GM19099 (cell line): ENCODE data around the gene ABTB1.

Experiments
- POLR2A ChIP-seq: IDR thresholded peaks from 3 replicates; pipeline ENCODE4 v1.6.1; 2011; ENCODE audit warnings: low read depth; ENCODE audit not compliant: insufficient read length; ENCODE audit errors: extremely low read depth

ABTB1 gene

GRCh38 chr3:127699416-127700300 is 26.9 kb downstream of the ABTB1 start:
- no peak for TF ChIP-seq POLR2A

- TF ChIP-seq POLR2A: no peak
Observed at GRCh38 chr3:127700406-127700805, 27.7 kb downstream of the ABTB1 start.

- TF ChIP-seq POLR2A: no peak
Observed at GRCh38 chr3:127701280-127701911, 28.6 kb downstream of the ABTB1 start.

- TF ChIP-seq POLR2A: no peak
Observed at GRCh38 chr3:127702151-127702578, 29.4 kb downstream of the ABTB1 start.

GRCh38 chr3:127706312-127706711 is 33.6 kb downstream of the ABTB1 start:
- TF ChIP-seq POLR2A: no peak

- no peak for TF ChIP-seq POLR2A
Observed at GRCh38 chr3:127706785-127707351, 34.1 kb downstream of the ABTB1 start.

GRCh38 chr3:127707851-127708411 is 35.2 kb downstream of the ABTB1 start:
- TF ChIP-seq POLR2A: no peak

GRCh38 chr3:127708837-127709236 is 36.1 kb downstream of the ABTB1 start:
- TF ChIP-seq POLR2A: no peak

GRCh38 chr3:127709320-127710060 is 36.7 kb downstream of the ABTB1 start:
- no peak for TF ChIP-seq POLR2A

GRCh38 chr3:127710155-127710941 is 37.6 kb downstream of the ABTB1 start:
- no peak for TF ChIP-seq POLR2A

GRCh38 chr3:127711021-127711695 is 38.4 kb downstream of the ABTB1 start:
- TF ChIP-seq POLR2A: no peak

GRCh38 chr3:127711896-127712295 is 39.1 kb downstream of the ABTB1 start:
- no peak for TF ChIP-seq POLR2A

- TF ChIP-seq POLR2A: no peak
Observed at GRCh38 chr3:127712461-127712860, 39.7 kb downstream of the ABTB1 start.
